Activated T-helper 9 cell treated with anti-CD3 and anti-CD28 coated beads, Interleukin-2, amount 50 U/mL, for 16 hours (primary cell): ENCODE results near the gene DCLK3.

Experiments
- DNase-seq: peaks from one replicate; pipeline ENCODE4 v3.0.0-alpha.2; 2020; ENCODE audit warnings: low read depth

The DCLK3 gene, protein sequence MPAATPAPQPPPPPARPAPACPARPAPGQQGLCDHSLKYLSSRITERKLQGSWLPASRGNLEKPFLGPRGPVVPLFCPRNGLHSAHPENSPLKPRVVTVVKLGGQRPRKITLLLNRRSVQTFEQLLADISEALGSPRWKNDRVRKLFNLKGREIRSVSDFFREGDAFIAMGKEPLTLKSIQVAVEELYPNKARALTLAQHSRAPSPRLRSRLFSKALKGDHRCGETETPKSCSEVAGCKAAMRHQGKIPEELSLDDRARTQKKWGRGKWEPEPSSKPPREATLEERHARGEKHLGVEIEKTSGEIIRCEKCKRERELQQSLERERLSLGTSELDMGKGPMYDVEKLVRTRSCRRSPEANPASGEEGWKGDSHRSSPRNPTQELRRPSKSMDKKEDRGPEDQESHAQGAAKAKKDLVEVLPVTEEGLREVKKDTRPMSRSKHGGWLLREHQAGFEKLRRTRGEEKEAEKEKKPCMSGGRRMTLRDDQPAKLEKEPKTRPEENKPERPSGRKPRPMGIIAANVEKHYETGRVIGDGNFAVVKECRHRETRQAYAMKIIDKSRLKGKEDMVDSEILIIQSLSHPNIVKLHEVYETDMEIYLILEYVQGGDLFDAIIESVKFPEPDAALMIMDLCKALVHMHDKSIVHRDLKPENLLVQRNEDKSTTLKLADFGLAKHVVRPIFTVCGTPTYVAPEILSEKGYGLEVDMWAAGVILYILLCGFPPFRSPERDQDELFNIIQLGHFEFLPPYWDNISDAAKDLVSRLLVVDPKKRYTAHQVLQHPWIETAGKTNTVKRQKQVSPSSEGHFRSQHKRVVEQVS

DNA sequence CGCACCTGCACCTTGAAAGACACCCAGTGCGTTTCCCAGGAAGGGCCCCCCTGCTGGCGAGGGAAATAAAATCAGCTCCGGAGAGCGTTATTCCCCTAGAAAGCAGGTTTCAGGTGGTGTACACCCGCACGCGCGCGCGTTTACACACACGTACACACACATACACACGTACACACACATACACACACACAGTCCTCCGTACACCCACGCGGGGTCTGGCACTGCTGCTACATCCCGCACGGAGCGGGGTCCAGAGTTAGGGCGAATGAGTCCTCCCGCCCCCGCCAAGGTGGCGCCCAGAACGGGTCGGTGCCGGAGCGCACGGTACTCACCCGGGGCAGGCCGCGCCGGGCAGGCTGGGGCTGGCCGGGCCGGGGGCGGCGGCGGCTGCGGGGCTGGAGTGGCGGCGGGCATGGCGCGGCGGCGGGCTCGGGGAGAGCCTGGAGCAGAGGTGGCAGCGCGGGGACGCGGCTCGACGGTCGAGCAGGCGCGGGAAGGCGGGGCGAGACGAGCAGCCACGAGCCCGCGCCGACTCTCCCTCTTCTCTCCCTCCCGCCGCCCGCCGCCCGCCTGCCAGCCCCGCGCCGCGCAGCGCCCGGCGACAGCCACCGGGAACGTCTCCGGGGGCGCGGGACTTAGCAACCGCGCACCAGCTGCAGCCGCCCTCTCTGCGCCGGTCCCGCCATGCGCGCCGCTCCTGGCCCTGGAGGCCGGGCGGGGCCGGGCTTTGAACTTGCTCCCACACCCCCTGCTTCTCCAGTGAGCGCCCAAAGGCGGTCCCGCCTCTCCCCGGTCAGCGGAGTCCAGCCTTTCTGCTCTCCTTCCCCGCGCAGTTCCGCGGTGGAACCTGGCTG, at the start of gene DCLK3:
DCLK3 (minus strand) TSS at position 704 of the 854 bp plus-strand sequence; CDS start at position 414, 290 bp downstream.
- DNase-seq, result no peak

DNA sequence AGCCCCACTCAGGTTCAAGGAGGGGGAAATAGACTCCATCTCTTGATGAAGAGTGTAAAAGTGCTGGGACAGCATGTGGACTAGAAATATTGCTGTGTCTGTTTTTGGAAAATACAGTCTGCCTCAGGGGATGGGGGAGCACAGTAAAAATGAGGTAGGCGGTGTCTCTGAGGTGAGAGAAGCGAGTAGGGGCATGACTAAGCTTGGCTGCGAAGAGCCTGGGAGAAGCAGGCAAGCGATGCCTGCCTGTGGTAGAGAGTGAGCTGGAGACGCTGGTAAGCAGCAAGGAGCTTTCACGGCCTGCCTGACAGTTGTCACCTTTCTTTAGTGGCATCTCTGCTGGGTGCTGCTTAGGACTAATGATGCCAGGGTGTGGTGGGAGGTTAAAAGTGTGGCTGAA, 49.0 kb upstream of the DCLK3 start:
- DNase-seq, result no peak

DNA sequence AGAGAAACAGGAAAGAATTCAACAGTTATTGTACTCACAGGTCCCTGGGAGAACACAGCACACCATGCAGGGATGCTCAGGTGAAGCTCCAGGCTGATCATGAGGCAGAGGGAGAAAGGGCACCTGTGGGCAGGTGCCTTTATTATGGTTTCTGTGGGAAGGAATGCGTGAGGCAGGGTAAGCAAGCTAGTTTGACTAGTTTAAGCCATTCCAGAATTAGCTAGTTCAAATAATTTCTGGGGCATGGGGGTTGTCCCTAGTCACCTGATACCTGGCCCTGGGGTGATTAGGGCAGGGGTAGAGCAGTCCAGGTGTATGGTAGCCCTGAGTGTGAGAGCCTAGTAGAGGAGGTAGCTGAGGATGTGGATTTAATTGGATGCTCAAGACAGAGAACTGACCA, 47.9 kb upstream of the DCLK3 start:
- DNase-seq, result no peak

DNA sequence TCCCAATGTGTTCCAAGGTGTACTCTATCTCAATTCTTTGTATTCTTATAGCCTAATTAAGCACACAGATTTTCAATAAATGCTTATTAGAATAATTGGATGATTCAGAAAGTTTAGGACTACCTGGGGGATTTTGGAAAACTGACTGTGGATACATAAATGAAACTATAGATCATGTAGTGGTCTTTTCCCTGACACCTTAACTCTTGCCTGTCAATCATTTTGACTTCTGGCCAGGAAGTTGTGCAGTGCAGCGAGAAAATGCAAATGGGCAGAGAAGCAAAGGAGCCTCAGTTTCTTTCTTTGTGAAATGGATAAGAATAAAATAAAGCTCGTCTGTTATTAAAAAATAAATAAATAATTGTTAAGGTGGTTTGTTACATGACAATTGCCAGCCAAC, 47.4 kb upstream of the DCLK3 start:
- no peak for DNase-seq

- no peak for DNase-seq
Observed at GRCh38 chr3:36804295-36805055, 40.1 kb upstream of the DCLK3 start.

- DNase-seq, result no peak
Observed at GRCh38 chr3:36803091-36803791, 38.9 kb upstream of the DCLK3 start.

- no peak for DNase-seq
Observed at GRCh38 chr3:36800533-36801116, 36.3 kb upstream of the DCLK3 start.

GRCh38 chr3:36796881-36797280, 32.5 kb upstream of the DCLK3 start:
- DNase-seq, result no peak

DNA sequence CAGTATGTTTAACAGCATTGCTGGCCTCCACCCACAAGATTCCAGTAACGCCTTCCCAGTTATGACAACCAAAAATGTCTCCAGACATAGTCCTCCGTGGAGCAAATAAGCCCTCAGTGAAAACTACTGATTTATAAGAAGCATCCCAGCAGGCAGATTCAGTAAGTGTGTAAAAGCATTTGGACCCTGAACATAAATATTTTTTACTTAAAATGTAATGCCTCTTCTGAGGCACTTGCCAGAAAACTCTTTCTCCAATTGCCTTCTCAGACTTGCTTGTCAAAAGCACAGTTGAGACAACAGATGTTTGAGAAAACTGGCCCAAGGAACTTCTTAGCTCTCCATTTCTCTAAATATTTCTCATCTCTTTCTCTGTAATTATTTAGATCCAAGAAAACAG, 31.8 kb upstream of the DCLK3 start:
- no peak for DNase-seq

- no peak for DNase-seq
Observed at GRCh38 chr3:36795622-36796021, 31.3 kb upstream of the DCLK3 start.

DNA sequence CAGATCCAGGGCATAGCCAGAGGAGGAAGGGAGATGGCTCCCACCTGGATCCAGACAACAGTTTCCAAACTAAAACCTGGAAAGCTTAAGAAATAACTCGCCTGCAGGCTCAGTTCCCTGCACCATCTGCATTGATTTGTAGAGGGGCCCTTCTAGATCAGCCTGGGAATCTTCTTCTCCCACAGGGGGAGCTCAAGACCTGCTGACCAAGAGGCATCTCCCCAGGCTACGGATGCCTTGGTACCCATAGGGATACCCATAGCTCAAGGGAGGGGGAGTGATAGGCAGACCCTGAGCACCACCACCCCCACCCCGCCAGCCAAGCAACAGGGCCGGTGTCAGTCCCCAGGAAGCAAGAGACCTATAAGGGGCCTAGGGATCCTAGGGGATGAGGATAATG, 28.0 kb upstream of the DCLK3 start:
- DNase-seq, result no peak

- DNase-seq, result no peak
Observed at GRCh38 chr3:36790765-36791164, 26.4 kb upstream of the DCLK3 start.

- DNase-seq, result no peak
Observed at GRCh38 chr3:36786921-36787890, 22.9 kb upstream of the DCLK3 start.

GRCh38 chr3:36784138-36784635, 19.8 kb upstream of the DCLK3 start:
- no peak for DNase-seq

- DNase-seq, result no peak
Observed at GRCh38 chr3:36777424-36778218, 13.3 kb upstream of the DCLK3 start.

DNA sequence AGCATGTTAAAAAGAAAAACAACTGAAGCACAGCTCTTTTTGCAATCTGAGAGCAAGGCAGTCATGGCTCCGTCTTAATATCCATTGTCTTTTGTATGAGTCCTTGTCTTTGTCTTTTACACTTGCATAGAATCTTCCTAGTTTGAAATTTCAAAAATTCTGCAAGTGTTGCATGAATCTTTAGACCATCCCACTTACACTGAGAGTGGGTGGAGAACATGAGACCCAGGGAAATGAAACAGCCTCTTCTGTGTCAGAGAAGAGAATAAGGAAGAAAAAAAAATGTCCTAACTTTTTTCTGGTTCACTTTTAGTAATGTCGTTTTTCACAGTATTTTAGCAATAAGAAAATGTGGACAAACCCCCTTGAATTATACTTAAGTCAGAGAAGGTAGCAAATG, 12.1 kb upstream of the DCLK3 start:
- DNase-seq, result no peak

DNA sequence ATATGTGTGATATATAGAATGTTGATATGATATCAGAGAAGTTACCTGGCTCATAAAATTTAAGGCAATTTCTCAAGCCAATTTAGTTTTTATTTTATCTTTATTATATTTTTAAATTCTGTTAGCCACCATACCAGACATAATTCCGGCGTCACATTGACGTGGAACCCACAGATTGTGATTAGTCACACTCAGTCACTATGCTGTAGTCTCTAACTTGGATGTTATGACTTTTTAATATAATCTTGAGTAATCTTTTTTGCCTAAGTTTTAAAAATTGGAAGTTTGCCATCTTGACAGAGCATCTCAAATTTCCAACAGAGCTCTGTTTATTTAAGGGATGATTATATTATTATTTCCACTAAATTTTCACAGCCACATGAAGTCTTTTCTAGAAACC, 9.7 kb upstream of the DCLK3 start:
- no peak for DNase-seq

- DNase-seq, result no peak
Observed at GRCh38 chr3:36771931-36772330, 7.6 kb upstream of the DCLK3 start.
